C4-2B (cell line): ENCODE data around the gene YIPF2.

Experiments
- CTCF ChIP-seq: fragments of 450-650 bp; conservative IDR thresholded peaks from 2 replicates; pipeline ENCODE4 v1.5.1; 2017; ENCODE audit warnings: mild to moderate bottlenecking
- ZFX ChIP-seq: fragments of 450-650 bp; IDR thresholded peaks from 2 replicates; pipeline ENCODE4 v1.6.1; 2017

- TF ChIP-seq CTCF (no peak), ZFX (no peak)
Measured at GRCh38 chr19:10927730-10928562, 493 bp downstream of the YIPF2 start.
